ENCODE results near the gene CCDC77. TPM values are rescaled to one million over a fixed set of nuclear protein-coding genes. Genes with fewer than 3 reads are reported as not detected.

Gene CCDC77
- total and polyA plus RNA-seq, 2 donors: 6.4 to 10.0 TPM

- H3K36me3 ChIP-seq (ENCODE audit: insufficient read depth): no peaks in the 10 kb centered on the region
- WGBS: 4% methylated on average over 104 of the region's 109 CpGs
- peak overlapping the region; percentile 69 for H3K4me3 ChIP-seq (ENCODE audit: low read depth, low read length)
- no peaks in the 10 kb centered on the region for H3K4me1 ChIP-seq (ENCODE audit: insufficient read depth)
- DNase-seq (ENCODE audit: extremely low spot score): no peak
- no peak overlapping the region for H3K27ac ChIP-seq (ENCODE audit: low read depth)
These were observed 59.1 kb downstream of the CCDC77 start for GRCh38 chr12:460261-461230.

GRCh38 chr12:461425-461824 lies 60.0 kb downstream of the CCDC77 start:
- 69% methylated on average over 13 of the region's 13 CpGs for WGBS
- no peaks in the 10 kb centered on the region for H3K4me1 ChIP-seq (ENCODE audit: insufficient read depth)
- H3K27ac ChIP-seq (ENCODE audit: low read depth): no peak overlapping the region
- DNase-seq (ENCODE audit: extremely low spot score): no peak
- no peaks in the 10 kb centered on the region for H3K36me3 ChIP-seq (ENCODE audit: insufficient read depth)
- H3K4me3 ChIP-seq (ENCODE audit: low read depth, low read length): no peak overlapping the region

- no peak overlapping the region for H3K4me3 ChIP-seq (ENCODE audit: low read depth, low read length)
- no peak overlapping the region for H3K27ac ChIP-seq (ENCODE audit: low read depth)
- no peak for DNase-seq (ENCODE audit: extremely low spot score)
- WGBS: 74% methylated on average over 6 of the region's 6 CpGs
- H3K4me1 ChIP-seq (ENCODE audit: insufficient read depth): no peaks in the 10 kb centered on the region
- H3K36me3 ChIP-seq (ENCODE audit: insufficient read depth): no peaks in the 10 kb centered on the region
These were observed 61.7 kb downstream of the CCDC77 start for GRCh38 chr12:462936-463705.

GRCh38 chr12:464484-465267 lies 63.2 kb downstream of the CCDC77 start:
- Histone ChIP-seq H3K4me1 (ENCODE audit: insufficient read depth) (no peaks in the 10 kb centered on the region), H3K27ac (ENCODE audit: low read depth) (no peak overlapping the region), H3K36me3 (ENCODE audit: insufficient read depth) (no peaks in the 10 kb centered on the region), H3K4me3 (ENCODE audit: low read depth, low read length) (no peak overlapping the region)
- DNase-seq (ENCODE audit: extremely low spot score): no peak
- 63% methylated on average over 16 of the region's 16 CpGs for WGBS

GRCh38 chr12:466039-466438 lies 64.6 kb downstream of the CCDC77 start:
- WGBS: 79% methylated on average over 8 of the region's 8 CpGs
- Histone ChIP-seq H3K27ac (ENCODE audit: low read depth) (no peak overlapping the region), H3K4me3 (ENCODE audit: low read depth, low read length) (no peak overlapping the region), H3K36me3 (ENCODE audit: insufficient read depth) (no peaks in the 10 kb centered on the region), H3K4me1 (ENCODE audit: insufficient read depth) (no peaks in the 10 kb centered on the region)
- DNase-seq (ENCODE audit: extremely low spot score): no peak

- Histone ChIP-seq H3K4me1 (ENCODE audit: insufficient read depth) (no peaks in the 10 kb centered on the region), H3K36me3 (ENCODE audit: insufficient read depth) (no peaks in the 10 kb centered on the region), H3K27ac (ENCODE audit: low read depth) (no peak overlapping the region), H3K4me3 (ENCODE audit: low read depth, low read length) (no peak overlapping the region)
- no peak for DNase-seq (ENCODE audit: extremely low spot score)
- 86% methylated on average over 5 of the region's 5 CpGs for WGBS
These were observed 65.3 kb downstream of the CCDC77 start for GRCh38 chr12:466762-467161.

- DNase-seq (ENCODE audit: extremely low spot score): no peak
- H3K4me3 ChIP-seq (ENCODE audit: low read depth, low read length): no peak overlapping the region
- H3K4me1 ChIP-seq (ENCODE audit: insufficient read depth): no peaks in the 10 kb centered on the region
- H3K36me3 ChIP-seq (ENCODE audit: insufficient read depth): no peaks in the 10 kb centered on the region
- H3K27ac ChIP-seq (ENCODE audit: low read depth): no peak overlapping the region
- WGBS: 86% methylated on average over 6 of the region's 6 CpGs
These were observed 66.1 kb downstream of the CCDC77 start for GRCh38 chr12:467591-467990.

- H3K4me1 ChIP-seq (ENCODE audit: insufficient read depth): no peaks in the 10 kb centered on the region
- H3K36me3 ChIP-seq (ENCODE audit: insufficient read depth): no peaks in the 10 kb centered on the region
- WGBS: 64% methylated on average over 10 of the region's 10 CpGs
- no peak overlapping the region for H3K27ac ChIP-seq (ENCODE audit: low read depth)
- no peak overlapping the region for H3K4me3 ChIP-seq (ENCODE audit: low read depth, low read length)
- no peak for DNase-seq (ENCODE audit: extremely low spot score)
These were observed 67.4 kb downstream of the CCDC77 start for GRCh38 chr12:468671-469389.

GRCh38 chr12:470133-470532 lies 68.7 kb downstream of the CCDC77 start:
- no peak overlapping the region for H3K27ac ChIP-seq (ENCODE audit: low read depth)
- no peaks in the 10 kb centered on the region for H3K36me3 ChIP-seq (ENCODE audit: insufficient read depth)
- no peaks in the 10 kb centered on the region for H3K4me1 ChIP-seq (ENCODE audit: insufficient read depth)
- H3K4me3 ChIP-seq (ENCODE audit: low read depth, low read length): no peak overlapping the region
- 68% methylated on average over 11 of the region's 11 CpGs for WGBS
- no peak for DNase-seq (ENCODE audit: extremely low spot score)

- DNase-seq (ENCODE audit: extremely low spot score): no peak
- no peaks in the 10 kb centered on the region for H3K36me3 ChIP-seq (ENCODE audit: insufficient read depth)
- H3K4me1 ChIP-seq (ENCODE audit: insufficient read depth): no peaks in the 10 kb centered on the region
- H3K27ac ChIP-seq (ENCODE audit: low read depth): no peak overlapping the region
- no peak overlapping the region for H3K4me3 ChIP-seq (ENCODE audit: low read depth, low read length)
- 86% methylated on average over 5 of the region's 5 CpGs for WGBS
These were observed 71.8 kb downstream of the CCDC77 start for GRCh38 chr12:473198-473597.

GRCh38 chr12:473863-474577 lies 72.6 kb downstream of the CCDC77 start:
- Histone ChIP-seq H3K27ac (ENCODE audit: low read depth) (no peak overlapping the region), H3K36me3 (ENCODE audit: insufficient read depth) (no peaks in the 10 kb centered on the region), H3K4me1 (ENCODE audit: insufficient read depth) (no peaks in the 10 kb centered on the region), H3K4me3 (ENCODE audit: low read depth, low read length) (no peak overlapping the region)
- no peak for DNase-seq (ENCODE audit: extremely low spot score)
- WGBS: 62% methylated on average over 9 of the region's 9 CpGs

- H3K27ac ChIP-seq (ENCODE audit: low read depth): no peak overlapping the region
- H3K36me3 ChIP-seq (ENCODE audit: insufficient read depth): no peaks in the 10 kb centered on the region
- H3K4me3 ChIP-seq (ENCODE audit: low read depth, low read length): no peak overlapping the region
- 39% methylated on average over 5 of the region's 5 CpGs for WGBS
- H3K4me1 ChIP-seq (ENCODE audit: insufficient read depth): no peaks in the 10 kb centered on the region
- DNase-seq (ENCODE audit: extremely low spot score): no peak
These were observed 73.8 kb downstream of the CCDC77 start for GRCh38 chr12:475286-475685.

All from urinary bladder (tissue), 4 donors.